K562 (cell line): Measurements from ENCODE around the gene SERPINF2. TPM values are rescaled to one million over a fixed set of nuclear protein-coding genes. Genes with fewer than 3 reads are reported as not detected.

ENCODE experiments used
- ARID1B ChIP-seq: fragments of 450-650 bp; IDR thresholded peaks from 2 replicates; pipeline ENCODE4 v1.6.1; 2016; ENCODE audit warnings: antibody characterized with exemption, mild to moderate bottlenecking, inconsistent platforms
- ASH1L ChIP-seq: fragments of 450-650 bp; IDR thresholded peaks from 2 replicates; pipeline ENCODE4 v1.6.1; 2018; ENCODE audit warnings: borderline replicate concordance, mild to moderate bottlenecking, low read depth; ENCODE audit not compliant: partially characterized antibody
- BCLAF1 ChIP-seq, 2 experiments: fragments of 450-650 bp in 1 of 2; IDR thresholded peaks; 2 replicates each; pipeline ENCODE4 v1.6.1; 2011 to 2017; ENCODE audit warnings: low read depth in 2 of 2, antibody characterized with exemption in 1 of 2, borderline replicate concordance in 1 of 2, low read length in 1 of 2, mild to moderate bottlenecking in 1 of 2, mixed read lengths in 1 of 2; ENCODE audit not compliant: control insufficient read depth in 1 of 2
- CUX1 ChIP-seq: fragments of 200-800 bp; sonication (Bioruptor generic); IDR thresholded peaks from 2 replicates; pipeline ENCODE4 v1.6.1; 2016; ENCODE audit warnings: missing genetic modification characterization, missing compliant biosample characterization
- DNMT1 ChIP-seq: fragments of 450-650 bp; IDR thresholded peaks from 2 replicates; pipeline ENCODE4 v1.6.1; 2016; ENCODE audit warnings: antibody characterized with exemption, mild to moderate bottlenecking
- GABPB1 ChIP-seq: sonication (generic); formaldehyde crosslinking; IDR thresholded peaks from 2 replicates; pipeline ENCODE4 v1.8.0; 2022; ENCODE audit warnings: mild to moderate bottlenecking, missing genetic modification reagents
- L3MBTL2 ChIP-seq: fragments of 450-650 bp; IDR thresholded peaks from 2 replicates; pipeline ENCODE4 v1.6.1; 2016; ENCODE audit warnings: mild to moderate bottlenecking, moderate library complexity
- MCM7 ChIP-seq, 2 experiments: fragments of 450-650 bp; IDR thresholded peaks; 2 replicates each; pipeline ENCODE4 v1.6.1; 2016 to 2018
- WHSC1 ChIP-seq: IDR thresholded peaks from one replicate; pipeline ENCODE4 v1.6.1; 2012; ENCODE audit warnings: low read length, control low read depth, inconsistent platforms
- polyA plus RNA-seq, 8 experiments: library from polyadenylated mRNA; depleted of rRNA in 4 of 8; stranded (reverse) in 5 of 8; unstranded in 3 of 8; fragments of >200 nt; fragmentation: Nextera tagmentation in 2 of 8; fragmentation: Illumina TruSeq in 1 of 8; extraction: Ambion mirVana in 2 of 8; extraction: Trizol in 1 of 8; gene quantifications; 2 replicates each; pipeline versions ENCODE4 v1.2.1 to v1.2.3, GENCODE V29; 2011 to 2014; ENCODE audit warnings: inconsistent platforms in 1 of 8, missing spikeins in 1 of 8
- total RNA-seq, 7 experiments: library from RNA; depleted of rRNA in 6 of 7; stranded (reverse); fragments of >200 nt in 6 of 7; fragmentation: Illumina TruSeq in 2 of 7; extraction: Trizol in 2 of 7; gene quantifications; 2 replicates each; pipeline versions ENCODE4 v1.2.1 to v1.2.3, GENCODE V29; 2011 to 2021; ENCODE audit warnings: low replicate concordance in 1 of 7

Gene SERPINF2
- total and polyA plus RNA-seq, 9 of the 15 experiments (the other 6 are each of a cell fraction or from before 2014, with no cell fraction given) = 0.22 TPM; not detected in 8

GRCh38 chr17:1730326-1731193, 12.1 kb upstream of the SERPINF2 start (continued):
- TF ChIP-seq ARID1B = peak; percentile 75
- TF ChIP-seq ASH1L = no peak
- no peak for TF ChIP-seq DNMT1
- TF ChIP-seq GABPB1 (CRISPR knock-in tag) = peak; percentile 71; the same call in 1 of the 2 replicates
- TF ChIP-seq L3MBTL2 = peak; percentile 91
- no peak for TF ChIP-seq BCLAF1 (IDR thresholded peaks at IDR 0.05; ENCODE audit: borderline replicate concordance in 1 of 2, control insufficient read depth in 1 of 2, low read depth in 2 of 2, low read length in 1 of 2)
- TF ChIP-seq WHSC1 = no peak
- peak; percentile 81; the same call in 1 of the 2 replicates for TF ChIP-seq CUX1
- no peak for TF ChIP-seq MCM7 (IDR thresholded peaks at IDR 0.05)
